Omental fat pad (tissue), 4 donors: Measurements from ENCODE around the gene FAM120A. TPM values are rescaled to one million over a fixed set of nuclear protein-coding genes. Genes with fewer than 3 reads are reported as not detected.

ENCODE experiments used
- ATAC-seq: fragments of 150-250 bp; one replicate; pipeline ENCODE4 v1.9.1; 2016; ENCODE audit warnings: mild to moderate bottlenecking, moderate library complexity; ENCODE audit not compliant: low FRiP score
- DNase-seq: peaks from one replicate; pipeline ENCODE4 v3.0.0-alpha.2; 2019; ENCODE audit warnings: low spot score
- CTCF ChIP-seq, 3 donors: fragments of 450-650 bp; IDR thresholded peaks; one replicate each; pipeline ENCODE4 v1.5.1; 2016 to 2017; ENCODE audit warnings: antibody characterized with exemption in 3 of 3, mild to moderate bottlenecking in 3 of 3, moderate library complexity in 2 of 3
- total RNA-seq, 4 donors: library from RNA; depleted of rRNA; stranded (reverse); fragments of >200 nt; gene quantifications; one replicate each; pipeline ENCODE4 v1.1.0, GENCODE V29; 2016

FAM120A gene
- total RNA-seq, 4 donors from 2014 or later: 85.3 to 111 (median 102) TPM

GRCh38 chr9:93470391-93470790 is 18.9 kb downstream of the FAM120A start:
- DNase-seq (no peak), ATAC-seq (no peak)
- no peak for TF ChIP-seq CTCF (IDR thresholded peaks at IDR 0.05)

GRCh38 chr9:93471124-93471523 is 19.6 kb downstream of the FAM120A start:
- TF ChIP-seq CTCF (IDR thresholded peaks at IDR 0.05): no peak
- ATAC-seq (no peak), DNase-seq (no peak)

GRCh38 chr9:93473411-93473810 is 21.9 kb downstream of the FAM120A start:
- DNase-seq (no peak), ATAC-seq (peak; percentile 59)
- TF ChIP-seq CTCF (IDR thresholded peaks at IDR 0.05): no peak

GRCh38 chr9:93475108-93475507 is 23.6 kb downstream of the FAM120A start:
- DNase-seq (no peak), ATAC-seq (no peak)
- TF ChIP-seq CTCF (IDR thresholded peaks at IDR 0.05): no peak

- no peak for TF ChIP-seq CTCF (IDR thresholded peaks at IDR 0.05)
- DNase-seq: no peak
- no peak for ATAC-seq
Measured at GRCh38 chr9:93475856-93476255, 24.4 kb downstream of the FAM120A start.

GRCh38 chr9:93476924-93477323 is 25.4 kb downstream of the FAM120A start:
- DNase-seq (no peak), ATAC-seq (no peak)

More at GRCh38 chr9:93476924-93477323, 25.4 kb downstream of the FAM120A start:
- TF ChIP-seq CTCF (IDR thresholded peaks at IDR 0.05): no peak
